ENCODE measurements around the gene GFOD1.

DNA sequence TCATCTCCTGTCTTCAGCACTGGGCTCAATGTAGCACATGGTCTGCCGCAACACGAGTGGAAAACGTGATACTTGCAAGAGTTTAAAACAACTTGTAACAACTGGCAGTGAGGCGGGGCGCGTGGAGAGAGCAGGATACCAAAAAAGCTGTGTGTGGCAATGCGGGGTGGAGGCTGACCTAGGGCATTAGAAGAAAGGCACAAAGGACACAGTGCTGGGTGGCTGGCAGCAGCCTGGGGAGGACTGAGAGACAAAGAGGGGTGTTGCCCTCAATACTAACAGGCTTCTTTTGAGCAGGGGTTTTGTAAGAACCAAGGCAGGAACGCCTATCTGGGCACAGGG is 1.5 kb upstream of the GFOD1 start:
- TF ChIP-seq CTCF (IDR thresholded peaks at IDR 0.05), result no peak
- TF ChIP-seq POLR2A (IDR thresholded peaks at IDR 0.05; ENCODE audit: low read length), result no peak
- TF ChIP-seq REST (IDR thresholded peaks at IDR 0.05), result no peak
- TF ChIP-seq KDM1A (IDR thresholded peaks at IDR 0.05; ENCODE audit: low read depth), result no peak
- TF ChIP-seq MYC (IDR thresholded peaks at IDR 0.05; ENCODE audit: borderline replicate concordance, low read length), result no peak
- TF ChIP-seq SREBF2 (IDR thresholded peaks at IDR 0.05), result no peak
- TF ChIP-seq, protein P1, sequence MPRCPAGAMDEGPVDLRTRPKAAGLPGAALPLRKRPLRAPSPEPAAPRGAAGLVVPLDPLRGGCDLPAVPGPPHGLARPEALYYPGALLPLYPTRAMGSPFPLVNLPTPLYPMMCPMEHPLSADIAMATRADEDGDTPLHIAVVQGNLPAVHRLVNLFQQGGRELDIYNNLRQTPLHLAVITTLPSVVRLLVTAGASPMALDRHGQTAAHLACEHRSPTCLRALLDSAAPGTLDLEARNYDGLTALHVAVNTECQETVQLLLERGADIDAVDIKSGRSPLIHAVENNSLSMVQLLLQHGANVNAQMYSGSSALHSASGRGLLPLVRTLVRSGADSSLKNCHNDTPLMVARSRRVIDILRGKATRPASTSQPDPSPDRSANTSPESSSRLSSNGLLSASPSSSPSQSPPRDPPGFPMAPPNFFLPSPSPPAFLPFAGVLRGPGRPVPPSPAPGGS (IDR thresholded peaks at IDR 0.05), result no peak
- no peak for TF ChIP-seq RAD21 (conservative IDR thresholded peaks at IDR 0.05 in 1 of 2, IDR thresholded peaks at IDR 0.05 in 1 of 2)
- no peak for TF ChIP-seq MAFK (IDR thresholded peaks at IDR 0.05; ENCODE audit: partially characterized antibody)
- TF ChIP-seq ZSCAN20 (CRISPR knock-in tag; IDR thresholded peaks at IDR 0.05), result no peak
- no peak for TF ChIP-seq MAX (IDR thresholded peaks at IDR 0.05)

Measured in A549 (cell line).